ENCODE results near the gene GPR157.
"Not testable (repeated sequence)": the region's sequence is repeated elsewhere in the genome, so short reads cannot be mapped to it uniquely, and the experiment has no call there.

Gene GPR157, protein sequence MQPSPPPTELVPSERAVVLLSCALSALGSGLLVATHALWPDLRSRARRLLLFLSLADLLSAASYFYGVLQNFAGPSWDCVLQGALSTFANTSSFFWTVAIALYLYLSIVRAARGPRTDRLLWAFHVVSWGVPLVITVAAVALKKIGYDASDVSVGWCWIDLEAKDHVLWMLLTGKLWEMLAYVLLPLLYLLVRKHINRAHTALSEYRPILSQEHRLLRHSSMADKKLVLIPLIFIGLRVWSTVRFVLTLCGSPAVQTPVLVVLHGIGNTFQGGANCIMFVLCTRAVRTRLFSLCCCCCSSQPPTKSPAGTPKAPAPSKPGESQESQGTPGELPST

DNA sequence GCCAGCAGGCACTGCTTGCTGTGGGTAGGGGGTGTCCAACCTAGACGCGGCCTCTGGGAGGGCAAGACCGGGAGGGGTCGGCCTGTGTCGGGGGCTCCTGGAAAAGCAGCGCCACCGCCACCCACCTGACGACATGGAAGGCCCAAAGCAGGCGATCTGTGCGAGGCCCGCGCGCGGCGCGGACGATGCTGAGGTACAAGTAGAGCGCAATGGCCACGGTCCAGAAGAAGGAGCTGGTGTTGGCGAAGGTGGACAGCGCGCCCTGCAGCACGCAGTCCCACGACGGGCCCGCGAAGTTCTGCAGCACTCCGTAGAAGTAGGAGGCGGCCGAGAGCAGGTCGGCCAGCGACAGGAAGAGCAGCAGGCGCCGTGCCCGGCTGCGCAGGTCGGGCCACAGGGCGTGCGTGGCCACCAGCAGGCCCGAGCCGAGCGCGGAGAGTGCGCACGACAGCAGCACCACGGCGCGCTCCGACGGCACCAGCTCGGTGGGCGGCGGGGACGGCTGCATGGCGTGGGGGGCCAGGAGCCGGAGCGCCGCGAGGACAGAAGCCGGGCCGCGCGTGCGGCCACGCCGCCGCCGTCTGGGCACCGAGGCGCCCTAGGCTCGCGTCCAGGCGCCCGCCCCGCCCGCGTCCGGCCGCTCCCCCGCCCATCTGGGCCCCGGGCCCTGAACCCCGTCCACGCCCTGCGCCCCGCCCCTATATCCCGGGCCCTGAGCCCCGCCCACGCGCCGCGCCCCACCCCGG lies at the start of gene GPR157:
Gene GPR157 (minus strand): TSS at position 583 of the 746 bp plus-strand sequence. CDS start 75 bp downstream, at position 508.
- DNase-seq (ENCODE audit: low spot score): peak; percentile 48

- no peak for DNase-seq (ENCODE audit: low spot score)
Observed at GRCh38 chr1:9174762-9175161, 45.9 kb upstream of the GPR157 start.

- no peak for DNase-seq (ENCODE audit: low spot score)
Observed at GRCh38 chr1:9174243-9174642, 45.3 kb upstream of the GPR157 start.

- DNase-seq (ENCODE audit: low spot score): no peak
Observed at GRCh38 chr1:9169601-9170137, 40.8 kb upstream of the GPR157 start.

DNA sequence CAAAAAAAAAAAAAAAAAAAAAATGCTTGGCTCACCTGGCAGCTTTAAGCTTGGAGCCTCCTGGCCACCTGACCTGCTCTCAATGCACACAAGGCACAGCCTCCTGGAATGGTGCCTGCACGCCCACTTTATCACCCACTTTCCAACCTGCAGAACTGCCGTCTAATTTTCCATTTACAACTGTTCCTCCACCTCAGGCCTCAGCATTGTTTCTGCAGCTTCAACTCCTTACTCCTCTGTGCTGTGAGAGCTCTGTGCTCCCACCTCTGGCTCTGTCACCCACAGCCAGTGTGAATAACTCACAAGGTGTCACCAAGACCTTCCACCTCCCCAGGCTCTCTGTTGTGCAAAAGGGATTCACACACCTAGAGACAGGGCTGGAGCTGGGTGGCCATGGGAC lies 38.7 kb upstream of the GPR157 start:
- no peak for DNase-seq (ENCODE audit: low spot score)

DNA sequence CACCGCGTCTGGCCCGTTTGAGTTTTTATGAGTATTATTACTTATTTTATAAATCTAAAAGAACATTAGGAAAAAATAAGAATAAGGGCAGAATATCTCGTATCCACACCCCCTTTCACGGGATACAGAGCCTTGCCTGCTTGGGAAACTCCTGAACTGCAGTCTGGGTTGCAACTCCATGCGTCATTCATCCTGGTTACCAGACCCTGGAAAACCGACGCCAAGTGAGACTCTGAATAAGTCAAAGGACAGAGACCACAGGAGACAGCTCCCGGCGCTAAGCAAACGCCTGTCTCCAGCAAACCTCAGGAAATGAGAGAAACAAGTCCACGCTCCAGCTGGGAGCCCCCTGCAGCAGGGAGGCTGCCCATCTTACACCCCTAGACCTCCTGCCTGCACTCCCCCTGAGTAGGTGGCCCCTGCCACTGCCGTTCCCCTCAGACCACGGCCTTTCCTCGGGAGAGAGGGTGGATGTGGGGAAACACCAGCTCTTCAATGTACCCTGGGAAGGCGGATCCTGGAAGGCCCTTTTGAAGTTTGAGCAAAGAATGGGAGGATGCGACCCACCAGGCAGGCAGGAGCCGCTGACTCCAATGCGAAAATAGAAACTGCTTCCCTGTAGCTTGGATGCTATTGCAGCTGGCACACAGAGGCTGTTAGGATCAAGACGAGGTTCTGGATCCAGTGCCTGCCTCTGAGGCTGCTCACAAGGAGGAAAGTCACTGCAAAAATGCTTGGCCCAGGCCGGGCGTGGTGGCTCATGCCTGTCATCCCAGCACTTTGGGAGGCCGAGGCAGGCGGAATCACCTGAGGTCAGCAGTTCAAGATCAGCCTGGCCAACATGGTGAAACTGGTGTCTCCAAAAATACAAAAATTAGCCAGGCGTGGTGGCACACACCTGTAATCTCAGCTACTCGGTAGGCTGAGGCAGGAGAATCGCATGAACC lies 37.7 kb upstream of the GPR157 start:
- DNase-seq (ENCODE audit: low spot score): no peak

DNA sequence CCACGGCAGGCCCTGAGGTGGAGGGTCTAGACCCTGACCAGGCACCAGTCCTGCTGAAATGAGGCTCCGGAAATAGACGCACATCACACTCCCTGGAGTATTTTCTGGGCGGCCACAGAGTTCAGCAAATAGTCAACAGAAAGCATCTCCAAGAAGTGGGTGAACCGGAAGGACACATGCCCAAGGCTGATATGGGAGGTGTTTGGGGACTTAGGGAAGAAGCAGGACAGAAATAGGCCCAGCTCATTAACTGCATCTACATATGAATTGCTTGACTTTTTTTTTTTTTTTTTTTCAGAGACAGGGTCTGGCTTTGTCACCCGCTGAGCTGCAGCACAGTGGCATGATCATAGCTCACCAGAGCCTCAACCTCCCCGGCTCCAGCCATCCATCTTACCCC lies 36.5 kb upstream of the GPR157 start:
- no peak for DNase-seq (ENCODE audit: low spot score)

DNA sequence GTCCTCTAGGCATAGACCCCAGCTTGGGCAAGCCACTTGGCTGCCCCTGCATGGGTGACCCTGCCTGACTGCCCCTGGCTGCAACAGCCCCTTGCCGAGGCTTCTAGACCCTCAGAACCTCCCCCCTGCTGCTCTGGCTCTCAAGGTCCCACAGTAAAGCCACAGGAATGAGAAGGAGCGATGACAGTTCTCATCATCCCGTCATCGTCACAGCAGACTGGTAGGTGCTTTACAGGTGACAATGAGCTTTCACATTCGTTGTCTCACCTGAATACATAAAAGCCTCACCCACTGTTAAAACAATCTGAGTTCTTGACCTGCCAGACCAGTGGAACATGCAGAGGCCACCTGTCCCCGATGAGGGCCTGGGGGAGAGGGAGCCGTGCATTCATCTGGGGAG lies 36.0 kb upstream of the GPR157 start:
- no peak for DNase-seq (ENCODE audit: low spot score)

- DNase-seq (ENCODE audit: low spot score): no peak
Observed at GRCh38 chr1:9164532-9164900, 35.6 kb upstream of the GPR157 start.

GRCh38 chr1:9161963-9162362 lies 33.1 kb upstream of the GPR157 start:
- no peak for DNase-seq (ENCODE audit: low spot score)

- no peak for DNase-seq (ENCODE audit: low spot score)
Observed at GRCh38 chr1:9161342-9161741, 32.4 kb upstream of the GPR157 start.

GRCh38 chr1:9160079-9160717 lies 31.3 kb upstream of the GPR157 start:
- no peak for DNase-seq (ENCODE audit: low spot score)

DNA sequence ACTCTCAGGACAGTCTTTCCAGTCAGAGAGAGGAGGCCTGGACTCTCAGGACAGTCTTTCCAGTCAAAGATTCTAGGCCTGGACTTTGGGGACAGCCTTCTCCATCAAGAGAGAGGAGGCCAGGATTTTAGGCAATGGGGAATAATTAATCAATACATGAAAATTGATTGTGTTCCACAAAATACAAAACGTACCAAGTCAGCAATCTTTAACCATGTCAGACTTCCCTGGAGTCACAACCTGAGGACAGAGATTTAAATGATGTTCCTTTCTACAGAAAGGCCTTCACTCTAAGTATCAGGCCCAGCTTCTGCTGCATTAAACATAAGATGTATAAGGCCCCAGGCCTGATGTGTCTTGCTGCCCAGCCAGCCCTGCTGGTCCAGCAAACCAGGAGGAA lies 27.0 kb upstream of the GPR157 start:
- DNase-seq (ENCODE audit: low spot score): no peak

- not testable (repeated sequence) for DNase-seq (ENCODE audit: low spot score)
Observed at GRCh38 chr1:9155405-9155804, 26.5 kb upstream of the GPR157 start.

GRCh38 chr1:9153152-9153551 lies 24.2 kb upstream of the GPR157 start:
- no peak for DNase-seq (ENCODE audit: low spot score)

- DNase-seq (ENCODE audit: low spot score): no peak
Observed at GRCh38 chr1:9152535-9152934, 23.6 kb upstream of the GPR157 start.

GRCh38 chr1:9151328-9151860 lies 22.5 kb upstream of the GPR157 start:
- DNase-seq (ENCODE audit: low spot score): no peak

DNA sequence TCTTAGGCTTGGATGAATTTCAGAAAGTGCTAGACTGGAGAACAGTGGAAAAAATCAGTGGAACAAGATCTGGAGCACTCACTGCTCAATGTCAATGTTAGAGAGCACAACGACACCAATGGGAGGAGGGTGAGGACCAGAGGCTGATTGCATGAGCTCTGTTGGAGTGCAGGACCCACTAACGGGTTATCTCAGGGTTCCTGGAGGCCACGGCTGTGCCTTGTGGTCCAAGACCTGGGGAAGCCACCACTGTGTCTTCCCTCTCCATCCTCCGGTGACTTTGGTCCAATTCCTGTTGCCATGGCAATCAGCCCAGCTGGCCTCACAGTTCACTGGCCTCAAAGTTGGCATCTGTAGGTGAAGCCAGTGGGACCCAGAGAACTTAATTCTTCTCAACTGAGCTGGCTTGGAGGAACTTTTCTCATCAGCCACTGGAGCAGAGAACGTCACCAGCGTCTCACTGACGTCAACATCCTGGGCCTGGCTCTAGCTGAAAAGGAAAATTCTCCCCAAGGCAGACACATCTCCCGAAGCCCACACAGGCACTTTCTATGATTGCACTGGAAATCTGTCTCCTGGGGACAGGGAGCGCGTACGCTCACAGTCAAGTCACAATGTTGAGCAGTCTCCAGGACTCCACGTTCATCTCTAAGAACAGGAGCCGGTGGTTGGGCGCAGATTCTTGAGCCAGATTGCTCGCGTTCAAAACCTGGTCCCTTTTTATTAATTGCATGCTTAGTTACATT lies 21.9 kb upstream of the GPR157 start:
- DNase-seq (ENCODE audit: low spot score): no peak

DNA sequence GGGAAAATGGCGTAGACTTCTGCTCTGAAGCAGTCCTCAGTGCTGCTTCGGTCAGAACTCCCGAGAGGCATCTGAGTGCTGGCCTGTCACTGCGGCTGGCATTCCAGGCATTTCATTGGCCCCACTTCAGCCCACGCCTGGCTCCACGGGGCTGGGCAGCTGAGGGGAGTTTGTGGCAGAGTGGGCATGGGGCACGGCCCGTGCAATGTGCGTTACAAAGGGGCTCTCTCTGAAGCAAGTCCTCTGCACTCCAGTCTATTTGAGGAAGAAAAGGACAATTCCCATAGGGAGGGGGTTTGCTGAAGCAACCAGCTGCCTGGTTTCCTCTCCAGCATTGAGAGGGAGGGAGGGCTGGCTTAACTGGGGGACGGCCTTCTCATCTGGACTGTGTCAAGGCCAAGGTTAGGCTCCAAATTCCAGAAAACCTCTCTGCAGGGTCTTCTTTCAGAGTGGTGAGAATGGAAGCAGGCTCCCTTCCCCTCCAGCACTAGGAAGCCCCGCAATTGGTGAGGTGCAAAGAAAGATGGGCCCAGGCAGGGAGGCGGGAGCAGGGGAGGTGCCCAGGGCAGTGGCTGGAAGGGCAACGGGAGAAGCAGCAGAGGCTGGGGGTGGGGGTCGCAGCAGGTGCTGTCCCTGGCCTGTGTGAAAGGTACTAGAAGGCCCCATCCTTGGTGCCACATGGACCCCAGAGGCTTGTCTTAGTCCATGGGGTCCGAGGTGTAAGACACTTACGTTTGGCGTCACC lies 21.1 kb upstream of the GPR157 start:
- DNase-seq (ENCODE audit: low spot score): no peak

DNA sequence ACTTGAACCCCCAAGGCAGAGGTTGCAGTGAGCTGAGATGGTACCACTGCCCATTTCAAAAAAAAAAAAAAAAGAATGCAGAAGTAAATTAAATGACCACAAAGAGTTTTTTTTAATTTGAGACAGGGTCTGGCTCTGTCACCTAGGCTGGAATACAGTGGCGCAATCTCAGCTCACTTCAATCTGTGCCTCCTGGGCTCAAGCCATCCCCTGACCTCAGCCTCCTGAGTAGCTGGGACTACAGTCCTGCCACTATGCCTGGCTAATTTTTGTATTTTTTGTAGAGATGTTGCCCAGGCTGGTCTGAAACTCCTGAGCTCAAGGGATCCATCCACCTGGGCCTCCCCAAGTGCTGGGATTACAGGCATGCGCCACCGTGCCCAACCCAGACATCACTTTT lies 20.2 kb upstream of the GPR157 start:
- no peak for DNase-seq (ENCODE audit: low spot score)
